DOHH2 (cell line): Measurements from ENCODE around the gene BBS7.

Experiments used
- H3F3A ChIP-seq: fragments of 200-600 bp; sonication (generic), shearing (Covaris generic); 2 replicates; pipeline ENCODE4 v1.6.0; 2016; ENCODE audit warnings: antibody characterized with exemption, mild to moderate bottlenecking; ENCODE audit not compliant: control insufficient read depth, insufficient read depth
- H3K27ac ChIP-seq: fragments of 200-600 bp; sonication (generic); 2 replicates; pipeline ENCODE4 v1.5.1; 2014; ENCODE audit warnings: low read depth, mild to moderate bottlenecking, low read length, moderate library complexity
- H3K27me3 ChIP-seq: fragments of 200-600 bp; sonication (generic); 2 replicates; pipeline ENCODE4 v1.6.1; 2014; ENCODE audit warnings: mild to moderate bottlenecking, low read length, mixed read lengths; ENCODE audit not compliant: control insufficient read depth
- H3K36me3 ChIP-seq: fragments of 200-600 bp; sonication (generic); 2 replicates; pipeline ENCODE4 v1.6.1; 2014; ENCODE audit warnings: mild to moderate bottlenecking, low read length, moderate library complexity, mixed read lengths; ENCODE audit not compliant: control insufficient read depth
- H3K4me1 ChIP-seq: fragments of 200-600 bp; sonication (generic); 2 replicates; pipeline ENCODE4 v1.6.1; 2014; ENCODE audit warnings: mild to moderate bottlenecking, low read length, mixed read lengths; ENCODE audit not compliant: control insufficient read depth
- H3K4me2 ChIP-seq: fragments of 200-600 bp; sonication (generic); 2 replicates; pipeline ENCODE4 v1.6.0; 2014; ENCODE audit warnings: mild to moderate bottlenecking, low read length, moderate library complexity
- H3K4me3 ChIP-seq: fragments of 200-600 bp; sonication (generic); 2 replicates; pipeline ENCODE4 v1.5.1; 2014; ENCODE audit warnings: mild to moderate bottlenecking, low read length, mixed read lengths
- H3K79me2 ChIP-seq: fragments of 200-600 bp; sonication (generic); 2 replicates; pipeline ENCODE4 v1.6.1; 2014; ENCODE audit warnings: mild to moderate bottlenecking, low read length, mixed read lengths; ENCODE audit not compliant: control insufficient read depth
- H3K9me2 ChIP-seq: fragments of 200-600 bp; sonication (generic); replicated peaks from 2 replicates; pipeline ENCODE4 v1.6.1; 2014; ENCODE audit warnings: mild to moderate bottlenecking, low read length, mixed read lengths; ENCODE audit not compliant: control insufficient read depth
- H3K9me3 ChIP-seq: fragments of 200-600 bp; sonication (generic); 2 replicates; pipeline ENCODE4 v1.6.1; 2014; ENCODE audit warnings: antibody characterized with exemption, low read length, mixed read lengths; ENCODE audit not compliant: control insufficient read depth, insufficient read depth
- H4K20me1 ChIP-seq: fragments of 200-600 bp; sonication (generic); 2 replicates; pipeline ENCODE4 v1.6.0; 2014; ENCODE audit warnings: low read depth, mild to moderate bottlenecking, antibody characterized with exemption, low read length, moderate library complexity; ENCODE audit not compliant: control insufficient read depth, insufficient read depth
- CTCF ChIP-seq: fragments of 200-600 bp; sonication (generic); IDR thresholded peaks from one replicate; pipeline ENCODE4 v1.5.1; 2014; ENCODE audit warnings: antibody characterized with exemption, mild to moderate bottlenecking, low read depth, low read length; ENCODE audit not compliant: poor library complexity, severe bottlenecking
- EZH2phosphoT487 ChIP-seq: fragments of 200-600 bp; sonication (generic); IDR thresholded peaks from 2 replicates; pipeline ENCODE4 v1.6.1; 2017; ENCODE audit warnings: borderline replicate concordance, mild to moderate bottlenecking, antibody characterized with exemption, low read length, moderate library complexity, mixed read lengths

BBS7 gene

GRCh38 chr4:121796283-121796682 is 74.0 kb downstream of the BBS7 start:
- Histone ChIP-seq H3K4me2 (no peak overlapping the region), H3K9me3 (no peaks in the 10 kb centered on the region), H3K4me3 (no peak overlapping the region), H3K9me2 (no peaks in the 10 kb centered on the region), H4K20me1 (no peaks in the 10 kb centered on the region), H3K79me2 (peaks cover 2% of the 10 kb centered on the region), H3K27ac (no peak overlapping the region), H3K36me3 (peaks cover under 1% of the 10 kb centered on the region; the same call in 1 of the 2 replicates), H3K4me1 (peaks cover 26% of the 10 kb centered on the region), H3F3A (peaks cover 11% of the 10 kb centered on the region), H3K27me3 (no peaks in the 10 kb centered on the region; the same call in 1 of the 2 replicates)
- no peak for TF ChIP-seq EZH2phosphoT487
- TF ChIP-seq CTCF, result no peak

- H3K27me3 ChIP-seq, result peaks cover 7% of the 10 kb centered on the region
- H3K27ac ChIP-seq, result no peak overlapping the region
- H3K4me1 ChIP-seq, result peaks cover 17% of the 10 kb centered on the region
- no peak overlapping the region for H3K4me2 ChIP-seq
- no peaks in the 10 kb centered on the region for H3K9me3 ChIP-seq
- TF ChIP-seq EZH2phosphoT487 (no peak), CTCF (no peak)
- H3K9me2 ChIP-seq, result no peaks in the 10 kb centered on the region
- no peaks in the 10 kb centered on the region for H4K20me1 ChIP-seq
- H3K79me2 ChIP-seq, result no peaks in the 10 kb centered on the region
- no peaks in the 10 kb centered on the region for H3K36me3 ChIP-seq
- no peaks in the 10 kb centered on the region for H3F3A ChIP-seq
- no peak overlapping the region for H3K4me3 ChIP-seq
Measured at GRCh38 chr4:121794505-121795188, 75.6 kb downstream of the BBS7 start.

- Histone ChIP-seq H3K9me3 (no peaks in the 10 kb centered on the region), H3K79me2 (no peaks in the 10 kb centered on the region), H3K4me1 (peaks cover 9% of the 10 kb centered on the region), H3K9me2 (no peaks in the 10 kb centered on the region), H3K27ac (no peak overlapping the region), H3K4me2 (no peak overlapping the region), H3K36me3 (no peaks in the 10 kb centered on the region), H3F3A (no peaks in the 10 kb centered on the region), H3K27me3 (peaks cover 7% of the 10 kb centered on the region), H4K20me1 (no peaks in the 10 kb centered on the region), H3K4me3 (no peak overlapping the region)
- TF ChIP-seq CTCF, result no peak
- TF ChIP-seq EZH2phosphoT487, result no peak
Measured at GRCh38 chr4:121792966-121793365, 77.3 kb downstream of the BBS7 start.
